Psoas muscle (tissue), 8 donors: Measurements from ENCODE around the gene DLX1. TPM values are rescaled to one million over a fixed set of nuclear protein-coding genes. Genes with fewer than 3 reads are reported as not detected.
"Not testable (repeated sequence)": the region's sequence is repeated elsewhere in the genome, so short reads cannot be mapped to it uniquely, and the experiment has no call there.

Experiments used
- ATAC-seq, 4 donors: fragments of 200-7000 bp; cut with Tn5 transposase; one replicate each; pipeline ENCODE4 v1.9.1; 2020; ENCODE audit warnings: moderate library complexity in 3 of 4, mild to moderate bottlenecking in 2 of 4
- DNase-seq, 2 donors: peaks; one replicate each; pipeline ENCODE4 v3.0.0-alpha.2; 2020
- H3K27ac ChIP-seq: fragments of 200-600 bp; one replicate; pipeline ENCODE4 v1.8.0; 2022
- H3K27me3 ChIP-seq, 3 donors: fragments of 200-600 bp in 1 of 3; one replicate each; pipeline versions ENCODE4 v1.6.1 to v1.8.0; 2013 to 2022; ENCODE audit warnings: low read length in 2 of 3, mild to moderate bottlenecking in 2 of 3, moderate library complexity in 1 of 3; ENCODE audit not compliant: insufficient read depth in 3 of 3
- H3K36me3 ChIP-seq, 2 donors: fragments of 200-600 bp in 1 of 2; one replicate each; pipeline versions ENCODE4 v1.6.1 to v1.8.0; 2013 to 2022; ENCODE audit warnings: low read depth in 1 of 2, mild to moderate bottlenecking in 1 of 2, moderate library complexity in 1 of 2; ENCODE audit not compliant: insufficient read depth in 1 of 2
- H3K4me1 ChIP-seq: fragments of 200-600 bp; one replicate; pipeline ENCODE4 v1.8.0; 2022
- H3K4me3 ChIP-seq: fragments of 200-600 bp; one replicate; pipeline ENCODE4 v1.8.0; 2022; ENCODE audit warnings: mild to moderate bottlenecking
- H3K9me3 ChIP-seq: fragments of 200-600 bp; one replicate; pipeline ENCODE4 v1.8.0; 2022
- WGBS, 3 donors: extraction: QIAGEN DNeasy Blood & Tissue Kit; methylation state at CpG; one replicate each; pipeline versions ENCODE4 v1.1.6 to v1.1.7; 2013; 5-methylcytosine and 5-hydroxymethylcytosine counted together
- intact Hi-C, 2 donors: fragments of 100-400 bp; cut with DNase I; formaldehyde crosslinking; loops; one replicate each; pipeline versions ENCODE4 v1.11.0 to v1.14.2; 2022
- polyA plus RNA-seq, 3 donors: library from polyadenylated mRNA; stranded (reverse); fragments of 200-250 nt; gene quantifications; one replicate each; pipeline ENCODE4 v1.2.3, GENCODE V29; 2013
- total RNA-seq, 4 donors: library from RNA; stranded (reverse); fragmentation: NEBNext Ultra II Directional in 2 of 4; extraction: Animal tissue kit (Norgen Biotek cat#: 25700) in 2 of 4; gene quantifications; one replicate each; pipeline versions ENCODE4 v1.2.1 to v1.2.4, GENCODE V29; 2021 to 2023
- TF ChIP-seq, protein P1 (sequence below): fragments of 200-600 bp; IDR thresholded peaks from one replicate; pipeline ENCODE4 v1.8.0; 2022; ENCODE audit warnings: antibody characterized with exemption
- donor health status: healthy with polysubstance abuse.
- donor health status: DM: no; HTN: no; CAD: no; lungs with moderate emphysema.
- donor health status: Bipolar disorder and iron deficiency.
- donor health status: healthy.
- donor health status: DM: yes; HTN: yes; CAD: no.
- donor health status: DM: no; HTN: no; CAD: no.
- donor health status: DM: no; HTN: no; CAD: no.
- donor health status: DM: yes; HTN: yes; CAD: no.

DLX1 gene
- total and polyA plus RNA-seq, 7 donors: 0.03 to 0.28 (median 0.15) TPM; not detected in 2

DNA sequence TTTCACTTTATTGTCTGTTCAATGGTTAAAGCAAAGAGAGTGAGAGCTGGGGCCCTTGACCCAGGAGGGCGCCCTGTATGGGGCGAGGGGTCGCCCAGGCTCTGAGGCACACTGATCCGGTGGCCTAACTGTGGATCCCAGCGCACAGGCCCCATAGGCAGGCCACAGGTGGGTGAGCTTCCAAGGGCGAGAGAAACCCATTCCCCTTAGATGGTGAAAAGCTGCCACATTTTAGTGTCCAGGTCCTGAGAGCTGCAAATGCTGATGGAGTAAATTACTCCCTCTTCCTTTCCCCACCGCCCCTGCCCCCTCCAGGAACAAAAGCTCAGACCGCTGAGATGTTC, 23.3 kb downstream of the DLX1 start:
- H3K4me3 ChIP-seq: no peak overlapping the region
- DNase-seq (no peak), ATAC-seq (no peak)
- 34 to 52% (median 38%) methylated on average over 8 of the region's 8 CpGs for whole genome bisulfite sequencing, 3 donors
- intact Hi-C loops: loop anchor here in 1 of 2 donors (5.0 to 10.0 kb wide), 3 partner anchors 184 to 514 kb away; partner anchors contain the start of gene HAT1
- no peaks in the 10 kb centered on the region for H3K36me3 ChIP-seq
- peaks cover 0 to 62% (median 42%) of the 10 kb centered on the region in 3 donors for H3K27me3 ChIP-seq
- TF ChIP-seq, protein P1, sequence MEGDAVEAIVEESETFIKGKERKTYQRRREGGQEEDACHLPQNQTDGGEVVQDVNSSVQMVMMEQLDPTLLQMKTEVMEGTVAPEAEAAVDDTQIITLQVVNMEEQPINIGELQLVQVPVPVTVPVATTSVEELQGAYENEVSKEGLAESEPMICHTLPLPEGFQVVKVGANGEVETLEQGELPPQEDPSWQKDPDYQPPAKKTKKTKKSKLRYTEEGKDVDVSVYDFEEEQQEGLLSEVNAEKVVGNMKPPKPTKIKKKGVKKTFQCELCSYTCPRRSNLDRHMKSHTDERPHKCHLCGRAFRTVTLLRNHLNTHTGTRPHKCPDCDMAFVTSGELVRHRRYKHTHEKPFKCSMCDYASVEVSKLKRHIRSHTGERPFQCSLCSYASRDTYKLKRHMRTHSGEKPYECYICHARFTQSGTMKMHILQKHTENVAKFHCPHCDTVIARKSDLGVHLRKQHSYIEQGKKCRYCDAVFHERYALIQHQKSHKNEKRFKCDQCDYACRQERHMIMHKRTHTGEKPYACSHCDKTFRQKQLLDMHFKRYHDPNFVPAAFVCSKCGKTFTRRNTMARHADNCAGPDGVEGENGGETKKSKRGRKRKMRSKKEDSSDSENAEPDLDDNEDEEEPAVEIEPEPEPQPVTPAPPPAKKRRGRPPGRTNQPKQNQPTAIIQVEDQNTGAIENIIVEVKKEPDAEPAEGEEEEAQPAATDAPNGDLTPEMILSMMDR: no peak
- H3K9me3 ChIP-seq: no peaks in the 10 kb centered on the region
- peaks cover 9% of the 10 kb centered on the region for H3K4me1 ChIP-seq
- H3K27ac ChIP-seq: no peak overlapping the region

DNA sequence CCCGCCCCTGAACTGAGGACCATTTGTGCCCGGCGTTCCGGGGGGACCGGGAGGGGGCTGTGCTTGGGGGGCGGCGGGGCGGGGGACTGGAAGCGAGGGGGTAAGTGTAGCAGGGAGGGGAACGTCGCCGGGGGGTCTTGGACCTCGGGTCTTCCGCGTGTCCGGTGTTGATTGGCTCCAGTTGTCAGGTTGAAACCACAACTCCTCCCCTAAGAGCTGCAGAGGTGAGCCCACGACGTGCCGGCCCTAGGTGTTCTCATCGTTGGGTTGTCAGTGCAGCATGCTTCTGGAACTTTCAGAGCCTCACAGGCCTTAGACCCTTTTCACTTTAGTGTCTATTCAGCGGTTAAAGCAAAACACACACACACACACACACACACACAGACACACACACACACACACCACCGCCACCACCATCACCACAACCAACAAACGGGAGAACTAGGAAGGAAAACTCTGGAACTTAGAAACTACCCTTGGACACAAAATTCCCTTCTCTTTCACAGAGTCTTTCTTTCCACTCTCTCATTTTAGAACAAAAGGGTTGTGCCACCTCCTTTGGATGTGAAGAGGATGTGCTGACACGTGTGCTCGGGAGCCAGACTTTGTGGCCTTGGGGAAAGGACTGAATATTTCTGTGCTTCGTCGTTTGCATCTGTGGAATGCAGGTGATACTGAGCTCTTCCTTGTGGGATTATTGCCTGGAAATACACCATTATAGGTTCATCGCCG, 24.1 kb downstream of the DLX1 start:
- intact Hi-C loops: loop anchor here in 1 of 2 donors (5.0 to 10.0 kb wide), 3 partner anchors 185 to 515 kb away; partner anchors contain the start of gene HAT1
- WGBS, 3 donors: 33 to 42% (median 39%) methylated on average over 29 of the region's 29 CpGs
- DNase-seq: no peak

DNA sequence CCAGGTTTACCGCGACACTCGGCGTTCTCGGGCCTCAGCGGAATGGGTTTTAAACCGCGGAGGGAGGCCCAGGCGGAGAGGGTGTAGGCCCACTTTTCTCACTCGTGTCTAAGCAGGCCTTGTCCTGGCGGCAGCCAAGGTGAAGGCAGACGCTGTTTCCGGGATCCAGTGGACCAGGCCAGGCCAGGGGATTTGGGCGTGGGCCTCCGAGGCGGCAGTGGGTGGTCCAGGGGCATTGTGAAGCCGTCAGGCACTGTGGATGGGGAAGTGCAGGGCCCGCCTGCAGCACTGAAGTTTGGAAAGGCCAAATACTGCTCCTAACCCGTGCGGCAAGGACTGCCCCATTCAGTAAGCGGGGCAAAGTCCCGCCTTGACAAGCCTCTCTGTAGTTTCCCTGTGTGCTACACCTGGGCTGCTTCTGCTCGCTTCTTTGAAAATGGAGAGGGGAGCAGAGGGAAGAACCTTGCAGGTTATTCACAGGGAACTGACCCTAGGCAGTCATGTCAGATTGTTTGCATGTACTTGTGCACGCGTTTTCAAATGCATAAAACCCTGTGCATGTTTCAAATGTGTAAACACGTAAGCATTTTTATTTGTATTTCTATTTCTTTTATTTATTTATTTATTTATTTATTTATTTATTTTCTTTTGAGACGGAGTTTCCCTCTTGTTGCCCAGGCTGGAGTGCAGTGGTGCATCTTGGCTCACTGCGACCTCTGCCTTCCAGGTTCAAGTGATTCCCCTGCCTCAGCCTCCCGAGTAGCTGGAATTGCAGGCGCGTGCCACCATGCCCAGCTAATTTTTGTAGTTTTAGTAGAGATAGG, 24.9 kb downstream of the DLX1 start:
- no peaks in the 10 kb centered on the region for H3K9me3 ChIP-seq
- intact Hi-C loops: loop anchor here (5.0 to 10.0 kb wide), 4 partner anchors 185 to 515 kb away; partner anchors contain the start of gene HAT1 (in 1 of the 2)
- TF ChIP-seq, protein P1: no peak
- no peak overlapping the region for H3K4me3 ChIP-seq
- 57 to 67% (median 60%) methylated on average over 29 to 31 of the region's 31 CpGs for WGBS, 3 donors
- ATAC-seq (no peak), DNase-seq (no peak)
- no peak overlapping the region for H3K27ac ChIP-seq
- no peaks in the 10 kb centered on the region for H3K36me3 ChIP-seq
- H3K27me3 ChIP-seq: peaks cover 0 to 46% (median 33%) of the 10 kb centered on the region in 3 donors
- H3K4me1 ChIP-seq: peaks cover 9% of the 10 kb centered on the region

More for the DNA sequence above, 24.1 kb downstream of the DLX1 start:
- Histone ChIP-seq H3K9me3 (no peaks in the 10 kb centered on the region), H3K4me3 (no peak overlapping the region), H3K27ac (no peak overlapping the region), H3K27me3 (peaks cover 0 to 53% (median 37%) of the 10 kb centered on the region in 3 donors), H3K4me1 (peaks cover 9% of the 10 kb centered on the region), H3K36me3 (no peaks in the 10 kb centered on the region)
- TF ChIP-seq, protein P1: no peak
- no peak for ATAC-seq

DNA sequence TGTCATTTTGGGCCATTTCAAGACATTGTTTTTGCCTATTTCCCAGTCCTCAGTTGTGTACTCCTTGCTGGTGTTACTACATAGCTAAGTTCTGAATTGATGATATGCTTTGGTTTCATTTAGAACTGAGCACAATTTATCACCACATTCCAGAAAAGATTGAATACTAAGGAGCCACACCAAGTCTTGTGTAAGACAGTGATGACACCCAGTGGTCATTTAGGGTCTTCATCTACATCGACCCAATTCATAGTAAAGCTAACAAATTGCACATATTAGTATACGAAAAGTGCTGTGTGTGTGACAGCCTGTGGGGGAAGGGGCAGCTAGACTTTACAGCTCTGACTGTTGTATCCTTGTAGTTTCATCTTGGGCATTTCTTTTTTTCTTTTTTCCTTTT, 28.3 kb downstream of the DLX1 start:
- Histone ChIP-seq H3K4me1 (no peaks in the 10 kb centered on the region), H3K9me3 (no peaks in the 10 kb centered on the region), H3K27me3 (peaks cover 0 to 11% (median 5%) of the 10 kb centered on the region in 3 donors), H3K4me3 (no peak overlapping the region), H3K36me3 (no peaks in the 10 kb centered on the region), H3K27ac (no peak overlapping the region)
- intact Hi-C loops: loop anchor here in 1 of 2 donors (10.0 kb wide), 1 partner anchor 299 kb away; no protein-coding TSS in a partner anchor
- no peak for DNase-seq
- ATAC-seq: peak in 1 of 4 donors; percentile 72
- 13 to 18% (median 17%) methylated on average over 2 of the region's 2 CpGs for WGBS, 3 donors
- TF ChIP-seq, protein P1: peak; percentile 39

DNA sequence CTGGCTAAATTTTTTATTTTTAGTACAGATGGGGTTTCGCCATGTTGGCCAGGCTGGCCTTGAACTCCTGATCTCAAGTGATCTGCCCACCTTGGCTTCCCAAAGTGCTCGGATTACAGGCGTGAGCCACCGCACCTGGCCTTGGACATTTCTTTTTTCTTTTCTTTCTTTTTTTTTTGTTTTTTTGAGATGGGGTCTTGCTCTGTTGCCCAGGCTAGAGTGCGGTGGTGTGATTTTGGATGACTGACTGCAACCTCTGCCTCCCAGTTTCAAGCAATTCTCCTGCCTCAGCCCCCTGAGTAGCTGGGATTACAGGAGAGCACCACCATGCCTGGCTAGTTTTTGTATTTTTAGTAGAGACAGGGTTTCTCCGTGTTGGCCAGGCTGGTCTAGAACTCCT, 28.9 kb downstream of the DLX1 start:
- not testable (repeated sequence) for H3K27ac ChIP-seq, H3K27me3 ChIP-seq, ATAC-seq, H3K9me3 ChIP-seq, H3K4me3 ChIP-seq, H3K36me3 ChIP-seq, H3K4me1 ChIP-seq, DNase-seq
- intact Hi-C loops: loop anchor here in 1 of 2 donors (10.0 kb wide), 1 partner anchor 299 kb away; no protein-coding TSS in a partner anchor
- 87 to 93% (median 88%) methylated on average over 6 of the region's 6 CpGs for WGBS, 3 donors
